ENCODE data around the gene MAP2.

DNA sequence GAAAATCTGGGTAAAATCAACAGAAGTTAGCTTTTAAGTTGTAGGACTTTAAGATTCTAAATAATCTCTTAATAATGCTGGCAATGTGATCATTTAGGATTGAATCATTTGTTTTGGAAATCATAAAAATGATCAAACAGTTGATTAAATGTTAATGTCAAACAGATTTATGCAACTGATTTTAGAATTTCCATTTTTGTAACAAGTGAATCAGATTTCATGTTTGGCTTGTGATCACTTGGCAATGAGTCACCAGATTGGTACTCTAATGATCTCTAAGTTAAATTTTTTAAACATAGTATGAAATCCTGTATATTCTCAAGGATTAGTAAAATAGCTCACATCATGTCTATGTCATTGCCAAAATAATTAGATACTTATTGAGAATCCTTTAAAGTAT is 297.6 kb downstream of the MAP2 start:
- TF ChIP-seq NFYB (IDR thresholded peaks at IDR 0.05; ENCODE audit: insufficient read depth, low read depth, low read length) (no peak), EP300 (IDR thresholded peaks at IDR 0.05; ENCODE audit: borderline replicate concordance in 1 of 2, control insufficient read depth in 1 of 2, low read depth in 2 of 2, low read length in 2 of 2) (no peak), POU2F2 (IDR thresholded peaks at IDR 0.05; ENCODE audit: borderline replicate concordance, low read depth, low read length) (no peak), CEBPB (IDR thresholded peaks at IDR 0.05; ENCODE audit: borderline replicate concordance in 1 of 2, low read depth in 2 of 2, low read length in 2 of 2) (no peak)
- TF ChIP-seq, protein P1, sequence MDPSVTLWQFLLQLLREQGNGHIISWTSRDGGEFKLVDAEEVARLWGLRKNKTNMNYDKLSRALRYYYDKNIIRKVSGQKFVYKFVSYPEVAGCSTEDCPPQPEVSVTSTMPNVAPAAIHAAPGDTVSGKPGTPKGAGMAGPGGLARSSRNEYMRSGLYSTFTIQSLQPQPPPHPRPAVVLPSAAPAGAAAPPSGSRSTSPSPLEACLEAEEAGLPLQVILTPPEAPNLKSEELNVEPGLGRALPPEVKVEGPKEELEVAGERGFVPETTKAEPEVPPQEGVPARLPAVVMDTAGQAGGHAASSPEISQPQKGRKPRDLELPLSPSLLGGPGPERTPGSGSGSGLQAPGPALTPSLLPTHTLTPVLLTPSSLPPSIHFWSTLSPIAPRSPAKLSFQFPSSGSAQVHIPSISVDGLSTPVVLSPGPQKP (IDR thresholded peaks at IDR 0.05; ENCODE audit: low read depth, low read length), result no peak
- TF ChIP-seq, protein P2, sequence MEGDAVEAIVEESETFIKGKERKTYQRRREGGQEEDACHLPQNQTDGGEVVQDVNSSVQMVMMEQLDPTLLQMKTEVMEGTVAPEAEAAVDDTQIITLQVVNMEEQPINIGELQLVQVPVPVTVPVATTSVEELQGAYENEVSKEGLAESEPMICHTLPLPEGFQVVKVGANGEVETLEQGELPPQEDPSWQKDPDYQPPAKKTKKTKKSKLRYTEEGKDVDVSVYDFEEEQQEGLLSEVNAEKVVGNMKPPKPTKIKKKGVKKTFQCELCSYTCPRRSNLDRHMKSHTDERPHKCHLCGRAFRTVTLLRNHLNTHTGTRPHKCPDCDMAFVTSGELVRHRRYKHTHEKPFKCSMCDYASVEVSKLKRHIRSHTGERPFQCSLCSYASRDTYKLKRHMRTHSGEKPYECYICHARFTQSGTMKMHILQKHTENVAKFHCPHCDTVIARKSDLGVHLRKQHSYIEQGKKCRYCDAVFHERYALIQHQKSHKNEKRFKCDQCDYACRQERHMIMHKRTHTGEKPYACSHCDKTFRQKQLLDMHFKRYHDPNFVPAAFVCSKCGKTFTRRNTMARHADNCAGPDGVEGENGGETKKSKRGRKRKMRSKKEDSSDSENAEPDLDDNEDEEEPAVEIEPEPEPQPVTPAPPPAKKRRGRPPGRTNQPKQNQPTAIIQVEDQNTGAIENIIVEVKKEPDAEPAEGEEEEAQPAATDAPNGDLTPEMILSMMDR (IDR thresholded peaks at IDR 0.05 in 2 of 3, conservative IDR thresholded peaks at IDR 0.05 in 1 of 3; ENCODE audit: control insufficient read depth in 2 of 3, extremely low read depth in 1 of 3, insufficient read depth in 1 of 3, low read depth in 3 of 3, low read length in 3 of 3), result no peak

All from GM12878 (cell line).